Posterior vena cava (tissue), 2 donors: ENCODE results near the gene RTF1. TPM values are rescaled to one million over a fixed set of nuclear protein-coding genes. Genes with fewer than 3 reads are reported as not detected.

Source experiments
- DNase-seq: peaks from one replicate; pipeline ENCODE4 v3.0.0-alpha.2; 2020; ENCODE audit warnings: low spot score
- intact Hi-C, 2 donors: fragments of 100-400 bp; cut with DNase I; formaldehyde crosslinking; loops; one replicate each; pipeline versions ENCODE4 v1.14.1 to v1.14.2; 2022 to 2023
- total RNA-seq, 2 donors: library from RNA; stranded (reverse); fragmentation: NEBNext Ultra II Directional; extraction: Animal tissue kit (Norgen Biotek cat#: 25700); gene quantifications; one replicate each; pipeline ENCODE4 v1.2.1, GENCODE V29; 2021
- donor health status: DM: yes; HTN: yes; CAD: no.
- donor health status: DM: yes; HTN: yes; CAD: no.

The RTF1 gene
- total RNA-seq, 2 donors from 2014 or later = 22.9 to 25.6 TPM

DNA sequence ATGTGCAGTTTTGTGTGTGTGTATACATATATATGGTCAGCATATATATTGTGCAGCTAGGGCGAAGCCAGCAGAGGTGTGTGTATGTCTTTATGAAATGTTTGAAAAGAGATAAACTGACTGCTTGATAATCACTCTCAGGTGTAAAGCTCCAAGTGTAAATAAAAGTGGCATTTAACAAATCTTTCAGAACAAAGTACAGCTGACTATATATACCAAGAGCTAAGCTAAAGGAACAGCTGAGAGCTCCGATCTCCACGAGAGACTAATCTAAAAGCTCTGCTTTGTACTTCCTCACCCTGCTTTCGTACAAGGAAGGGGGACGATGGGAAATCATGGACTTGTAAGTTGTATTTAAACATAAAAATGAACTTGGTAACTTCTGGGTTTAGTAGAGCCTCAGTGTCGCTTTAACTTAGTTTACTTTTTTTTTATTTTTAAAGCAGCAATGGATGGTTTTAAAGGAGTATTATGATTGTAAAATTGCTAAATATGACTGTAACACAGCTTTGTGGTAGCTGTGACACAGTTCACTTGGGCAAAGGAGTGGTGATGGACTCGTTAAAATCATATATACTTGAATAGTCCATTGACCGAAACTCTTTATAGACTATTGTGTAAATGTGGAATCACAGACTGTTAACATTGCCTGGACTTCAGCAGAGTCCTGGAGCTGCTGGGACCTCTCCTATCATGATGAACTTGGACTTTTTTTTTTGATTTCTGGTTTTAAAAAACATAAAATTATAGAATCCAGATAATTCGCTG lies 65.4 kb downstream of the RTF1 start:
- no peak for DNase-seq
- intact Hi-C loops = no loop called here

DNA sequence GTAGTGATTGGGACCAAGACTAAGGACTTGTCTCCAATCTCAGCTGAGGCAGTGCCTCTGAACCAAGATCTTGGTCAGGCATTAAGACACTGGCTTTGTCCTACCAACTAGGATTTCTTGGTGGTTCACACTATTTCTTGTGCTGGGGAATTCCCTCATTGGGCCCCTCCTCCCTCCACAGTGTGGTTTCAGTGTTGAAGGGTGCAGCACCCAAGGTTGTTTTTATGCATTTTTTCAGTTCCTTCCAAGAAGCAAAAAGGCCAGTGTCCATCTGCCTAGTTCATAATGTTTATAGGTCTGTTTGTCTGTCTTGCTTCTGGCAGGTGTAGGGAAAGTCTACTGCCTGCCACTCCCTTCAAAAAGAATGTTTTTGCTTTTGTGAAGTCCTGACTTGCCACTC lies 66.2 kb downstream of the RTF1 start:
- intact Hi-C loops = no loop called here
- DNase-seq = peak; percentile 3

DNA sequence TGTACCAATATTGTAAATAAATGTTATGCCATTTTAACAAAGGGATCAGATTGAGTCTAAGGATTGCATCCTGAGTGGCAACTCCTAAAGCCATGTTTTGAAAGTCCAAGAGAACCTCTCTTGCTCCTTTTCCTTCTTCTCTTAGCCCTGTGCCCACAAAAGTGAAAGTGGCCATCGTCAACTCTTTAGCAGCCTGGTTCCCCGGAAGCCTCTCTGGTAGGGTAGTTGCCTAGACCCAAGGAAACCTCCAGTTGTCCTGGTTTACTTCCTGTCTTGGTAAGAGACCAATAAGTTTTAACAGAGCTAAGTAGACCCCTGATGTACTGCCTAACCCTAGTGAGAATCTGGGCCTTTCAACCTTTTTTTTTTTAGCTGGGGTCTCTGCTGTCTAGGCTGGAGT lies 66.6 kb downstream of the RTF1 start:
- intact Hi-C loops = no loop called here
- DNase-seq = peak; percentile 23

DNA sequence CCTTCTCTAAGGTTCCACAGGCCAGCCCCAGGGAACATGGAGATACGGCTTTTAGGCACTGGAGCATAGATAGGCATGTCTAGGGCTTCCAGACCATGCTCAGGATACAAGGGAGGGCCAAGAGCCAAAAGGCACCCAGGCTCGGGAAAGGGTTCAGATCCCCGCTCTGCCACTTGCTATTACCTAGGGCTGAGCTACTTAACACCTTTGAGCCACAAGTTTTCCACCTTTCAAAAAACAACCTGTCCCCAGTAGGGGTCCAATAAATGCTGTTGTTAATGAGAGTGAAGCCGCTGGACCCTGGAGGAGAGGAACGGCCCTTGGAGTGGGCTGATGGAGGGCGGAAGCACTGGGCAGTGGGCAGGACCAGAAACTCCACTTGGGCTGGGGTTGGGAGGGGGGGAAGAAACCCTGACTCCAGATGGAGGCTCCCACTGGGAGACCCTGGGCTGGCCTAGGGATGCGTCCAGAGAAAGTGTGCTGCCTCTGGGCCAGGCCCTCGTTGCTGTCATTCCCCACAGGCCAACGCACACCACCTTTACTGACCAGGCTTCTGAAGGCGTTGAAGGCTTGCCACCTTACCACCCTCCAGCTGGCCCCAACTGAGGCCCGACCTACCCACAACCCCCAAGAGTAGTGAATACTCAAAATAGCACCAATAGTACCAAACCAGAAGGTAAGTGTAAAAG lies 68.2 kb downstream of the RTF1 start:
- intact Hi-C loops = no loop called here

DNA sequence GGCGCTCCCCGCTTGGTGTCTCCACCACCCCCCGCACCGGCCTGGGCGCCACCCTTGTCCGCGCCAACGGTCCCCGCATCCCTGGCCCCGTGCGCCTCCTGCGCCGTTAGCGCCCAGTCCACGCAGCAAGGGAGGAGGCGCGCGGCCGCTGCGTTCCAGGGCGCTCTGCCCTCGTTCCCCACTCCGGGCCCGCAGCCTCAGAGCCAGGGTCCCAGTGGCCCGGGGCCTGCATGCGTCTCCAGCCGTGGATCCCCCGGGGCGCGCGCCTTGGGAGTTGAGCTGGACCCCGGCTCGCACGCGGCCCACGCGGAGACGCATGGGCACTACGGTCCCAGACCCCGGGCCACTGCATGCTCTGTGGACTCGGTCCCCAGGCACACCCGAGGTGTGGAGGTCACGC lies 69.4 kb downstream of the RTF1 start:
- peak; percentile 77 for DNase-seq
- intact Hi-C loops = no loop called here

More for the DNA sequence above, 68.2 kb downstream of the RTF1 start:
- DNase-seq = peak; percentile 71

DNA sequence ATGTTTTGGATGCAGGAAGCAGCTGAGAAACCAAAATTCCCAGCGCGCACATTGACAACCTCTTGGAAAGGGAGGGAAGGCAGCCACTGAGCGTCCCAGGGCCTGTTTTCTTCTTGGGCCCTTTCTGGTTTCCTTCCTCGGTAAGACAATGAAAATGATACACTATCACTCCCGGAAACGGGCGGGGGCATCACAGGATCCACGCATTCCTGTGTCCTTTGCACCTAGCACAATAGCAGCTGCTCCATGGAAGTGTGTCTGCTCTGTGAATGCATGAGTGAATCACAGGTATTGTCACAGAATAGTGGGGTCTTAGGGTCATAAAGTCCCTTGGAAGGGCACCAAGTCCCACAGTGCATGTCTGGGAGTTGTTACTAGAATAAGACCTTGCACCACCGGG lies 70.5 kb downstream of the RTF1 start:
- intact Hi-C loops = no loop called here
- DNase-seq = peak; percentile 47

DNA sequence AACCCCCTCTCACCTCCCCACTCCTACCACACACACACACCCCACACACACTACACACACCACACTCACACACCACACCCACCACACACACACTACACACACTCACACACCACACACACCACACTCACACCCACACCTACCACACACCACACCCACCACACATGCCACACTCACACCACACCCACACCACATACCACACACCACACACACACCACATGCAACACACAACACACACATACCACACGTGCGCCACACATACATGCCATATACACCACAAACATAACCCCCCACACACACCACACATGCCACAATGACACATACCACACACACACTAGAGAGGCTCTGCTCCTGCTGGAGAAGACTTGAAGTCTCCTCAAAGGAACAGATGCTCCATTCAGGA lies 70.9 kb downstream of the RTF1 start:
- peak; percentile 29 for DNase-seq
- intact Hi-C loops = no loop called here

DNA sequence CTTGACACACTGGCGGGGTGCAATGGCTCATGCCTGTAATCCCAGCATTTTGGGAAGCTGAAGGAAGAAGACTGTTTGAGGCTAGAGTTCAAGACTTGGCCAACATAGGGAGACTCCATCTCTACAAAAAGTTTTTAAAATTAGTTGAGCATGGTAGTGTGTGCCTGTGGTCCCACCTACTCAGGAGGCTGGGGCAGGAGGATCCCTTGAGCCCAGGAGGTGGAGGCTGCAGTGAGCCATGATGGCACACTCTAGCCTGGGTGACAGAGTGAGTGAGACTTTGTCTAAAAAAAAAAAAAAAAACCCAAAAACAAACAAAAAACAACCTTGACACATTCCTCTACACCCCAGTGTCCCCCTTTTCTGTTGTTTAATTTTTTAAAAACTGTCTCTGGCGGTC lies 72.7 kb downstream of the RTF1 start:
- intact Hi-C loops = no loop called here
- DNase-seq = no peak

DNA sequence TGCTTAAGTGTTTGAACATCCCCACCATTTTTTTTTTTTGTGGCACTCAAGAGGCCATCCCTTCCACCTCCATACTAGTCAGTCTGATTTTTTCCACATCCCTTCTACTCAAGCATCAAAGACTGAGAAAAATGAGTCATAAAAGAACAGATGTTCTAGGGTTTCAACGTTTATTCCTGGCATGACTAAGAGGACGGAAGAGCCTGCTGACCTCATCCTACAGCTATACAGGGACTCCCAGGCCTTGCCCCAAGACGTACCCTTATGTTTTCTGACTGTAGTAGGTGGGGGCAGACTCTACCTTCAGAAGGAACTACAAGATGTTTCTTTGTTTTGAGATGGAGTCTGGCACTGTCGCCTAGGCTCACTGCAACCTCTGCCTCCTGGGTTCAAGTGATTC lies 73.5 kb downstream of the RTF1 start:
- DNase-seq = no peak
- intact Hi-C loops = no loop called here

DNA sequence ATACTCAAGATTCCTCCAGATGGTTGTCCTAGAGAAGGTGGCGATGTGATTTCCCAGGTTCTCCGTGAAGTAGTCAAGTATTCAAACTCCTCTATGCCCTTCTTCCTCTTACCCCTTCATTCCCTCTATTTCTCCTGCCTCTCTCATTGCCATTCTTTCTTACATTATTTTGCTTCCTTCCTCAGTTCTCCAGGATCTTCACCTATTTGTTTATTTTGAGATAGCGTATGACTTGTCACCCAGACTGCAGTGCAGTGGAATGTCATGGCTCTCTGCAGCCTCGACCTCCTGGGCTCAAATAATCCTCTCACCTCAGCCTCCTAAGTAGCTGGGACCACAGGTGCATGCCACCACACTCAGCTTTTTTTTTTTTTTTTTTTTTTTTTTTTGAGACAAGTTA lies 75.0 kb downstream of the RTF1 start:
- intact Hi-C loops = no loop called here
- no peak for DNase-seq

DNA sequence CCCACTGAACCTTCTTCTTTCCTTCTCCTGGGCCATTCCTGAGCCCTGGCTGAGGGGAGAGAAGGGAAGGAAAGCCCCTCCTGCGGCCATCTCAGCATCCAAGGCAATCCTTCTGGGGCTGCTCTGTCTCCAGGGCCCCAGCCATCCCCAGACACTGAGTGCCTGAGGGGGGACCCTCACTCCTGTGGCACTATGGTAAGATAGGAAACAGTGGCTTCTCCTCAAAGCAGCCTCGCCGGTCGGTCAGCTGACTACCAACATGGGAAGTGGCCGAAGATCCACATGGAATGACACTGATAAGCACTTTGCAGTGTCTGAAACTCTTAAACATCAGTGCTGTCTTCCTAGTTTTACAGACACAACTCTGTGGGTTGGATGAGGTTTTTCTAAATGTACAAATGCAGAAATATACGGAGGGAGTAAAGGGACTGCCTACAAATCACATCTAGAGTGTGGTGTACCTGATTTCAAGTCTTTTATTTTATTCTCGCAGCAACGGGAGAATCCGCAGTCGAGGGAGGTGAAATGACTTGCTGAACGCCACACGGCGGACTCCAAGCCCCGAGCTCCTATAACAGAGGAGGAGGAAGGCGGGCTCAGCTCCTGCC lies 75.8 kb downstream of the RTF1 start:
- no peak for DNase-seq
- intact Hi-C loops = no loop called here

DNA sequence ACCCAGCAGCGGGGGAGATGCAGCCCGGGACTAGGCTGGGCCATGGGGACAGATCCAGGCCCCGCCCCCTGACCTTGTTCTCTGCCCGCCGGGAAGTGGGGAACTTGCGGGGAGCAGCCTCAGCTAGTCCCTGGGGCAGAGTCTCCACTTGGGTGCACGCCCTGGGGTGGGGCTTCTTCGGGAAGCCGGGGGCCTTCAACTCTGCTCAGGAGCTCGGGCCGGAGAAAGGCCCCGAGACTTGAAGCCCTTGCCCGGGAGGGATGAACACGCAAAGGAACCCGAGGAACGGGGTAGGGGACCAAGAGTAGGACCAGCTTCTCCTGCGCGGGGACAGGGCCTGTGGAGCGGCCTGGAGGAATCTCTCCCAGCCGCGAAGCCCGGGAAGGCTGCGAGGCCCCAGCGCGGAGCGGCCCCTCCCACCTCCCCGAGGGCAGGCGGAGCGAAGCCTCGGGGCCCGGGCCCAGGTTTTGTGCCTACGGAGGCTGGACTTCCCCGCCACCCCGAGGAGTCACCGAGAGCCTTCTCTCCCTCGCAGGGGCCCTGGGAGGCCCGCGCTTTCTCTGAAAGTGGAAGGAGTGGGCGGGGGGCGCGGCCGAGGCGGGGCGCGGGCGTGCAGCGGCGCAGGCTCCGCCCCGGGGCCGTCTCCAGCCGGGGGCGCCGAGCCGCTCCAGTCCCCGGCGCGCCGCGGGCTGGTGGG lies 76.5 kb downstream of the RTF1 start, which contains the start of gene ITPKA:
Gene ITPKA, plus strand, starts transcription at position 670 of the 697 bp plus-strand sequence. CDS start 54 bp downstream, outside the sequence.
- peak; percentile 88 for DNase-seq
- intact Hi-C loops = no loop called here

DNA sequence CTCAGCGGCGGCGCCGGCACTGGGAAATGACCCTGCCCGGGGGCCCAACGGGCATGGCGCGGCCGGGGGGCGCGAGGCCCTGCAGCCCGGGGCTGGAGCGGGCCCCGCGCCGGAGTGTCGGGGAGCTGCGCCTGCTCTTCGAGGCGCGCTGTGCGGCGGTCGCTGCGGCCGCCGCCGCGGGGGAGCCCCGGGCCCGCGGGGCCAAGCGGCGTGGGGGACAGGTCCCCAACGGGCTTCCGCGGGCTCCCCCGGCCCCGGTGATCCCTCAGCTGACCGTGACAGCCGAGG lies 77.0 kb downstream of the RTF1 start:
- intact Hi-C loops = no loop called here
- DNase-seq = no peak

DNA sequence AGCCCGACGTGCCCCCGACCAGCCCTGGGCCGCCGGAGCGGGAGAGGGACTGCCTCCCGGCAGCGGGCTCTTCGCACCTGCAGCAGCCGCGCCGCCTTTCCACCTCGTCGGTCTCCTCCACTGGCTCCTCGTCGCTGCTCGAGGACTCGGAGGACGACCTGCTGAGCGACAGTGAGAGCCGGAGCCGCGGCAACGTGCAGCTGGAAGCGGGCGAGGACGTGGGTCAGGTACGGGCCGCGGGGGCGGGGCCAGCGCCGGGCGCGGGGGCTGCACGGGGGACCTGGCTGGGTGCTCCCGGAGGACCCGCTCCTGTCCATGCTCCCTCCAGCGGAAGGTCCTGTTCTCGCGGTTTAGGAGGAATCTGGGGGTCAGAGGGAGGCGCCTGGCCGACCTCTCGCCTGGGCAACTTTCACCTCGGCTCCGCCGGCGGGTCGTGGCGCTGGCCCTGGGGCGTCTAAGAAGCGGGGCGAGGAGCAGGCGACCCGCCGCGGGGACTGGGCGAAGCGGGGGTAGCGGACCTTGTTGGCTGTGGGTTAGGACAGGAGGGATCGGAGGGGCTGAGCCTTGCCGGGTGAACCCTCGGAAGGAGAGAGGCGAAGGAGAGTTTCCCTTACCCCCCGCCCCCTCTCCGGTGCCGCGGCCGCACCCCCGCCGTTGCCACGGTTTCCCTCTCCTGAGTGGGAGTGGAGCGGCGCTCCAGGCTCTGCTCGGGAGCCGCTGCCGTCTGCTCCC lies 77.5 kb downstream of the RTF1 start:
- no peak for DNase-seq
- intact Hi-C loops = no loop called here

DNA sequence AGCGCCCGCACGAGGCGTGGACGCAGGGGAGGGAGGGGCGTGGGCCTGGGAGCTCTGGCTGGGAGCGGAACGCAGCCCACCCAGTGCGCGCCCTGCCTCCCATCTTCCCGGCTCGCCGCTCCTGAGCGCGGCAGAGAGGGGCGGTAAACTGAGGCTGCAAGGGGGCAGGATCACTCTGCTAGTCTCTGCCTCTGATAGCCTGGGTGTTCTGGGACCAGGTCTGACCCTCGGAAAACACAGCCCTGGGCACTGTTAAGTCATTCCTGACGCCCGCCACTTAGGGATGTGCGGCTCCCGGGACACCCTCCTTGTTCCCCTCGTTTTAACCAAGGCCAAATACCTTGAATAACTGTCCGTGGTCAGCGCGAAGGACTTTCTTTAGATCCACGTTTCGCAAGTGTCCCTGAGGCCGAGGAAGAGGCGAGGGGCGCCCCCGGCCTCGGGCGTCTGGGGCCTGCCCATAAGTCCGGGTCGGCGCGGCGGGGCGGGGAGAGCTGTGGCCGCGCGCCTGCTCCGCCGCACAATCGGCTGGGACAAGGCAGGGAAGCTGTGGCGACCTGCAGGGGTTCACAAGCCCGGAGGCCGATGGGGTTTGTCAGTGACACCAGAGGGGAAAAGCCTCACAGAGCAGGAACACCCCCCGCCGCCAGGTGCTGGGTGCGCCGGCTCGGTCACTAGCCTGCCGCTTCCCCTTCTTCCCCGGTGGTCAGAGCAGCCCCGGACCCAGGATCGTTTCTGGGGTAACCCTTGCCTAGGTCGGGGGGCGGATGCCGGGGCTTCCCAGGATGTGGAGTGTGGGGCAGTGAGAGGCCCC lies 78.2 kb downstream of the RTF1 start:
- intact Hi-C loops = no loop called here
- DNase-seq = peak; percentile 86

DNA sequence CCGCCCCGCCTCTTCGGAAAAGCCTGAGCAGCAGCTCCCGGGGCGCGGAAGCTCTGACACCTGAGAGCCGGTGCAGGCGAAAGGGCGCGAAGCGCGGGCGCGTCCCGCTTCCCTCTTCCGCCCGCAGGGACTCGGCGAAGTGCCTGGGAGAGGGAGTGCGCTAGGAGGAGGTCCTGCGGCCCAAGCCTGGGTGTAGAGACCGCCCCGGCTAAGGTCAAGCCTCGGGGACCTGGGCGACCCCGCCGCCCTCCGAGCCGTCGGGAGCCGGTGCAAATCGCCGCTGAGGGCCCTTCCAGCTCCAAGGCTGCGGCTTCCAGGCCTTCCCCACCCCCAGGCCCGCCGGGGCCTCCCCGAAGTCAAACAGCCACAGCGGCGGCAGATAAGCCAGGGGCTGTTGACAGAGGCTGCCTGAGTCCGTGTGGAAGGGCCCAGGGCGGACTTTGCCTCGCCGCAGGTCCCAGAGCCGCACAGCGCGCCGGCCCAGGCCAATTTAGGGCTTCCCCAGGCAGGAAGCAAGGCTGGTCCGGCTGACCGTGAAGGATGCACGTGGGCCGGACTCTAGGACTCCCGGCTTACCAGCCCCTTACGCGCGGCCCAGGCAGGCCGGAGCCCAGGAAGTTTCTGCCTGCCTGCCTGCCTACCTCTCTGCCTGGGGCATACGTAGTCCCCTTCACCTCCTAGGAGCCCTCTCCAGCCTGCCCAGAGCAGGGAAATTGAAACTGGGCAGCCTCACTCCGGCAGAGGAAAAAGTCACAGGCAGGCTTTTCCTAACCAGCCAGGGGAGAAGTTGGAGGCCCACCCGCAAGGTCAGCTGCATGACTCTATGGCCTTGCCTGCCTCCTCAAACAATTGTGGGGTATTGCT lies 79.1 kb downstream of the RTF1 start:
- intact Hi-C loops = no loop called here
- DNase-seq = no peak

DNA sequence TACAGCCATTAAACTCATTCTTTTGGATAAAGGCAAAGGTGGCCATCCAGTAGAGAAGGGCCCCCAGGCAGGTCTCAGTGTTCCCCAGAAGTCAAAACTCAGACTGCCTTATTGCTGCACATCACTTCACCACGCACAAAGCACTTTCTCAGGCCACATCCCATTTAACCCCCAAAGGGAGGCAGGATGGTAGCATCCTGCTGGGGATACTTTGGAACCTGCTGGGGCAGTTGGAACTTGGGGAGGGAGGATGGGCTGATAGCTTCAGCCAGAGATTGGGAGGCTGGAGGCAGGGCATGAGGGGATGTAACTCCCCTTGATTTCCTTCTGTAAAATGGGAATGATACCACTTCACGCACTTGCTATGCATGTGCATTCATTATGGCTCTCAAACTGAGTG lies 81.8 kb downstream of the RTF1 start:
- no peak for DNase-seq
- intact Hi-C loops = no loop called here
